AG04449 (cell line): ENCODE results near the gene IFNA10.
"Not testable (repeated sequence)": the region's sequence is repeated elsewhere in the genome, so short reads cannot be mapped to it uniquely, and the experiment has no call there.

Experiments
- CTCF ChIA-PET: fragments of 350-600 bp; formaldehyde crosslinking; extraction: SDS; loops from one replicate; lab custom pipeline; 2021; ENCODE audit warnings: antibody characterized with exemption; lab: Yijun Ruan, JAX
- POLR2A ChIA-PET: fragments of 400-600, 350-600 bp; formaldehyde crosslinking; extraction: SDS; loops from one replicate; lab custom pipeline; 2020; ENCODE audit warnings: antibody characterized with exemption, inconsistent platforms; lab: Yijun Ruan, JAX
- DNase-seq: peaks from one replicate; pipeline ENCODE4 v3.0.0-alpha.2; 2010; ENCODE audit warnings: low read depth, low spot score
- H3K4me3 ChIP-seq: 2 replicates; pipeline ENCODE4 v1.5.1; 2011; ENCODE audit warnings: low read depth, mild to moderate bottlenecking, control low read depth, low read length
- CTCF ChIP-seq: IDR thresholded peaks from one replicate; pipeline ENCODE4 v1.5.1; 2011; ENCODE audit warnings: mild to moderate bottlenecking, moderate library complexity, low read length, control low read depth, inconsistent platforms; ENCODE audit not compliant: insufficient read depth; ENCODE audit errors: missing control alignments

IFNA10 gene

GRCh38 chr9:21210782-21211181 is 3.8 kb upstream of the IFNA10 start:
- H3K4me3 ChIP-seq, DNase-seq, CTCF ChIA-PET, POLR2A ChIA-PET: not testable (repeated sequence)

- ChIA-PET CTCF (no interaction called here), POLR2A (no interaction called here)
- H3K4me3 ChIP-seq: no peak overlapping the region
- no peak for DNase-seq
- no peak for TF ChIP-seq CTCF
Observed at GRCh38 chr9:21210311-21210710, 3.4 kb upstream of the IFNA10 start.

GRCh38 chr9:21205204-21205603 is 1.7 kb downstream of the IFNA10 start:
- DNase-seq: no peak
- CTCF ChIA-PET: no interaction called here
- no peak overlapping the region for H3K4me3 ChIP-seq
- TF ChIP-seq CTCF: no peak
- POLR2A ChIA-PET: no interaction called here

- CTCF ChIA-PET: interaction anchor here (0.7 to 1.0 kb wide), 2 partner anchors 12 to 13 kb away, joined by 3 to 4 read pairs; no protein-coding TSS in a partner anchor
- POLR2A ChIA-PET, DNase-seq: not testable (repeated sequence)
Observed at GRCh38 chr9:21202105-21202504, 4.8 kb downstream of the IFNA10 start, which contains the start of gene IFNA7. IFNA7 (minus strand) TSS chr9:21202205; CDS start chr9:21202165, 40 bp downstream.

GRCh38 chr9:21194867-21195776 is 11.8 kb downstream of the IFNA10 start:
- H3K4me3 ChIP-seq, DNase-seq, POLR2A ChIA-PET: not testable (repeated sequence)
- CTCF ChIA-PET: interaction anchor here (0.6 to 2.0 kb wide), 6 partner anchors 12 to 601 kb away, joined by 3 to 6 read pairs (median 4); no protein-coding TSS in a partner anchor
- TF ChIP-seq CTCF: peak; percentile 11

More at GRCh38 chr9:21202105-21202504, 4.8 kb downstream of the IFNA10 start, which contains the start of gene IFNA7:
- H3K4me3 ChIP-seq: not testable (repeated sequence)

GRCh38 chr9:21187487-21187886 is 19.5 kb downstream of the IFNA10 start, which contains the start of gene IFNA4:
IFNA4 (minus strand) TSS chr9:21187587; CDS start chr9:21187531, 56 bp downstream.
- POLR2A ChIA-PET: not testable (repeated sequence)
- CTCF ChIA-PET: interaction anchor here (0.7 kb wide), 1 partner anchor 810 kb away, joined by 3 read pairs; no protein-coding TSS in a partner anchor

GRCh38 chr9:21182810-21183736 is 23.9 kb downstream of the IFNA10 start:
- DNase-seq, POLR2A ChIA-PET, H3K4me3 ChIP-seq: not testable (repeated sequence)
- peak; percentile 13 for TF ChIP-seq CTCF
- CTCF ChIA-PET: interaction anchor here (0.6 to 1.3 kb wide), 6 partner anchors 9 to 143 kb away, joined by 3 to 6 read pairs (median 4); no protein-coding TSS in a partner anchor

More at GRCh38 chr9:21187487-21187886, 19.5 kb downstream of the IFNA10 start, which contains the start of gene IFNA4:
- DNase-seq, H3K4me3 ChIP-seq: not testable (repeated sequence)
